G401 (cell line): ENCODE data around the gene NSG2. TPM values are rescaled to one million over a fixed set of nuclear protein-coding genes. Genes with fewer than 3 reads are reported as not detected.
"Not testable (repeated sequence)": the region's sequence is repeated elsewhere in the genome, so short reads cannot be mapped to it uniquely, and the experiment has no call there.

ENCODE experiments used
- DNase-seq: peaks from one replicate; pipeline ENCODE4 v3.0.0-alpha.2; 2015; ENCODE audit warnings: low spot score
- in situ Hi-C: cut with HindIII; loops from 2 replicates; pipeline ENCODE4 v1.10.0; 2016; ENCODE audit warnings: low sequenced_read_pairs, mixed read lengths
- total RNA-seq: library from RNA; depleted of rRNA; stranded (reverse); fragments of >200 nt; shearing (Covaris generic); gene quantifications from 2 replicates; pipeline ENCODE4 v1.2.3, GENCODE V29; 2014; rRNA removed

The NSG2 gene
- total RNA-seq, 1 experiment from 2014 or later = 0.85 TPM

- in situ Hi-C loops = no loop called here
- DNase-seq = no peak
Observed at GRCh38 chr5:174141398-174141797, 95.9 kb downstream of the NSG2 start.

GRCh38 chr5:174145091-174145490 lies 99.6 kb downstream of the NSG2 start:
- in situ Hi-C loops = no loop called here
- DNase-seq = no peak

GRCh38 chr5:174145821-174146220 lies 100.3 kb downstream of the NSG2 start:
- in situ Hi-C loops = no loop called here
- peak; percentile 44 for DNase-seq

GRCh38 chr5:174146556-174146955 lies 101.0 kb downstream of the NSG2 start:
- no peak for DNase-seq
- in situ Hi-C loops = no loop called here

- in situ Hi-C loops, DNase-seq: not testable (repeated sequence)
Observed at GRCh38 chr5:174147012-174147411, 101.5 kb downstream of the NSG2 start.

- in situ Hi-C loops = no loop called here
- no peak for DNase-seq
Observed at GRCh38 chr5:174147551-174147950, 102.0 kb downstream of the NSG2 start.

GRCh38 chr5:174148721-174149120 lies 103.2 kb downstream of the NSG2 start:
- no peak for DNase-seq
- in situ Hi-C loops = no loop called here

- in situ Hi-C loops = no loop called here
- no peak for DNase-seq
Observed at GRCh38 chr5:174149426-174149825, 103.9 kb downstream of the NSG2 start.

GRCh38 chr5:174149989-174150388 lies 104.5 kb downstream of the NSG2 start:
- DNase-seq = no peak
- in situ Hi-C loops = no loop called here

- in situ Hi-C loops = no loop called here
- no peak for DNase-seq
Observed at GRCh38 chr5:174151599-174152181, 106.2 kb downstream of the NSG2 start.

- DNase-seq = no peak
- in situ Hi-C loops = no loop called here
Observed at GRCh38 chr5:174154559-174154958, 109.1 kb downstream of the NSG2 start.

GRCh38 chr5:174155281-174155680 lies 109.8 kb downstream of the NSG2 start:
- no peak for DNase-seq
- in situ Hi-C loops = no loop called here

- in situ Hi-C loops = no loop called here
- DNase-seq = no peak
Observed at GRCh38 chr5:174155706-174156105, 110.2 kb downstream of the NSG2 start.

GRCh38 chr5:174157048-174157447 lies 111.5 kb downstream of the NSG2 start:
- no peak for DNase-seq

More at GRCh38 chr5:174157048-174157447, 111.5 kb downstream of the NSG2 start:
- in situ Hi-C loops = no loop called here

Other genes with a start within 250 kb of the NSG2 start
- gene CPEB4, start 157.4 kb upstream of the NSG2 start, total RNA-seq = 4.0 and 6.6 TPM in 2 replicates
- not detected in 2 replicates for gene C5orf47, start 56.5 kb upstream of the NSG2 start, total RNA-seq